CD14-positive monocyte (primary cell): ENCODE measurements around the gene STRIP2. TPM values are rescaled to one million over a fixed set of nuclear protein-coding genes. Genes with fewer than 3 reads are reported as not detected.

ENCODE experiments used
- DNase-seq, 3 donors: peaks; one replicate each; pipeline ENCODE4 v3.0.0-alpha.2; 2011 to 2022
- H2AFZ ChIP-seq: 2 replicates; pipeline ENCODE4 v1.6.0; 2012; ENCODE audit warnings: mild to moderate bottlenecking, low read depth, low read length, inconsistent platforms; ENCODE audit not compliant: insufficient read depth, poor library complexity, severe bottlenecking
- H3K27ac ChIP-seq, 2 donors: 1 replicate in 1 of 2; 2 replicates in 1 of 2; pipeline ENCODE4 v1.5.1; 2012 to 2013; ENCODE audit warnings: low read length in 2 of 2, control low read depth in 1 of 2, inconsistent platforms in 1 of 2, low read depth in 1 of 2, mild to moderate bottlenecking in 1 of 2
- H3K27me3 ChIP-seq, 2 donors: one replicate each; pipeline versions ENCODE4 v1.6.0 to v1.6.1; 2011 to 2013; ENCODE audit warnings: low read length in 2 of 2; ENCODE audit not compliant: control insufficient read depth in 2 of 2, insufficient read depth in 2 of 2
- H3K36me3 ChIP-seq, 2 donors: replicated peaks in 1 of 2; 1 replicate in 1 of 2; 2 replicates in 1 of 2; pipeline versions ENCODE4 v1.5.1 to v1.6.1; 2012 to 2013; ENCODE audit warnings: low read length in 2 of 2, control low read depth in 1 of 2, inconsistent platforms in 1 of 2, mild to moderate bottlenecking in 1 of 2; ENCODE audit not compliant: insufficient read depth in 2 of 2, control insufficient read depth in 1 of 2
- H3K4me1 ChIP-seq, 2 donors: 1 replicate in 1 of 2; 2 replicates in 1 of 2; pipeline versions ENCODE4 v1.5.1 to v1.6.1; 2012 to 2013; ENCODE audit warnings: low read length in 2 of 2, control low read depth in 1 of 2, inconsistent platforms in 1 of 2, mild to moderate bottlenecking in 1 of 2, moderate library complexity in 1 of 2; ENCODE audit not compliant: insufficient read depth in 2 of 2, control insufficient read depth in 1 of 2
- H3K4me2 ChIP-seq: replicated peaks from 2 replicates; pipeline ENCODE3; 2012; ENCODE audit warnings: low read length, moderate library complexity, mild to moderate bottlenecking; ENCODE audit not compliant: poor library complexity, severe bottlenecking; ENCODE audit errors: extremely low read depth
- H3K4me3 ChIP-seq, 3 experiments: fragments of 200-600 bp in 1 of 3; sonication (generic) in 1 of 3; replicated peaks in 1 of 3; 1 replicate in 2 of 3; 2 replicates in 1 of 3; pipeline ENCODE4 v1.5.1; 2011 to 2013; ENCODE audit warnings: low read length in 3 of 3, mild to moderate bottlenecking in 3 of 3, control low read depth in 2 of 3, low read depth in 2 of 3, inconsistent platforms in 1 of 3, moderate library complexity in 1 of 3
- H3K79me2 ChIP-seq: 2 replicates; pipeline ENCODE4 v1.6.0; 2012; ENCODE audit warnings: mild to moderate bottlenecking, control low read depth, inconsistent platforms, low read length, moderate library complexity; ENCODE audit not compliant: insufficient read depth
- H3K9ac ChIP-seq: 2 replicates; pipeline ENCODE4 v1.6.0; 2017; ENCODE audit warnings: low read length, mild to moderate bottlenecking; ENCODE audit not compliant: insufficient read depth, poor library complexity, severe bottlenecking
- H3K9me3 ChIP-seq, 2 donors: replicated peaks in 1 of 2; 1 replicate in 1 of 2; 2 replicates in 1 of 2; pipeline versions ENCODE4 v1.5.1 to v1.6.1; 2012 to 2013; ENCODE audit warnings: low read length in 2 of 2, control low read depth in 1 of 2; ENCODE audit not compliant: control insufficient read depth in 1 of 2, insufficient read depth in 1 of 2
- H4K20me1 ChIP-seq: 2 replicates; pipeline ENCODE4 v1.6.0; 2012; ENCODE audit warnings: mild to moderate bottlenecking, low read length, control low read depth, moderate library complexity; ENCODE audit not compliant: insufficient read depth
- H3K27ac Mint-ChIP-seq, 7 donors: one replicate each; pipeline ENCODE4 v1.8.0; 2020; ENCODE audit warnings: mild to moderate bottlenecking in 7 of 7, mixed read lengths in 7 of 7, moderate library complexity in 6 of 7, inconsistent platforms in 2 of 7
- H3K27me3 Mint-ChIP-seq, 3 donors: one replicate each; pipeline ENCODE4 v1.8.0; 2021 to 2022; ENCODE audit warnings: low read depth in 3 of 3, mild to moderate bottlenecking in 3 of 3, mixed read lengths in 3 of 3, moderate library complexity in 3 of 3, inconsistent platforms in 1 of 3
- H3K36me3 Mint-ChIP-seq, 2 donors: one replicate each; pipeline ENCODE4 v1.8.0; 2020; ENCODE audit warnings: mixed read lengths in 2 of 2, inconsistent platforms in 1 of 2, mild to moderate bottlenecking in 1 of 2
- H3K4me1 Mint-ChIP-seq: one replicate; pipeline ENCODE4 v1.8.0; 2020; ENCODE audit warnings: mild to moderate bottlenecking, mixed read lengths
- H3K4me3 Mint-ChIP-seq, 2 donors: one replicate each; pipeline ENCODE4 v1.8.0; 2020; ENCODE audit warnings: mild to moderate bottlenecking in 2 of 2, mixed read lengths in 2 of 2, moderate library complexity in 1 of 2
- H3K9me3 Mint-ChIP-seq, 7 donors: one replicate each; pipeline ENCODE4 v1.8.0; 2020 to 2022; ENCODE audit warnings: mixed read lengths in 7 of 7, mild to moderate bottlenecking in 6 of 7, moderate library complexity in 6 of 7, inconsistent platforms in 2 of 7
- CTCF ChIP-seq: fragments of 200-600 bp; IDR thresholded peaks from one replicate; pipeline ENCODE4 v1.8.0; 2022; ENCODE audit warnings: antibody characterized with exemption, mild to moderate bottlenecking
- WGBS: methylation state at CpG from one replicate; pipeline ENCODE4 v1.1.5; 2013; ENCODE audit warnings: missing lambda C conversion rate; ENCODE audit not compliant: insufficient coverage; 5-methylcytosine and 5-hydroxymethylcytosine counted together
- intact Hi-C, 2 donors: fragments of 100-400 bp; cut with micrococcal nuclease; formaldehyde crosslinking; loops; one replicate each; pipeline versions ENCODE4 v1.15.0 to v1.15.1; 2023
- polyA minus RNA-seq: library from RNA; depleted of rRNA, polyadenylated mRNA; stranded (reverse); fragments of >200 nt; gene quantifications from 2 replicates; pipeline ENCODE4 v1.2.3, GENCODE V29; 2012
- polyA plus RNA-seq, 3 donors: library from polyadenylated mRNA; depleted of rRNA in 1 of 3; unstranded in 2 of 3; stranded (reverse) in 1 of 3; fragments of 300-500 nt in 2 of 3; fragments of >200 nt in 1 of 3; fragmentation: Illumina TruSeq in 2 of 3; gene quantifications; 1 replicate in 2 of 3; 2 replicates in 1 of 3; pipeline ENCODE4 v1.2.3, GENCODE V29; 2012 to 2021
- total RNA-seq, 12 experiments: library from RNA in 1 of 12; stranded (reverse) in 1 of 12; fragments of 120-200 nt in 1 of 12; gene quantifications; one replicate each; pipeline ENCODE4 v1.2.4 and lab custom pipeline; 2013 to 2026; ENCODE audit warnings: mixed read lengths in 6 of 12, inconsistent platforms in 1 of 12

Gene STRIP2
- total RNA-seq (2013) = 0.06 TPM
- polyA plus RNA-seq = under 1 TPM in 2 of 3 donors, not detected in 1; 0.11 to 0.12 TPM
- 0.24 TPM in 1 of 2 replicates, not detected in the other for polyA minus RNA-seq
- total RNA-seq (lab: John Stamatoyannopoulos, UW) = 0.37 to 9.6 (median 1.7) reads per million in 11 experiments

GRCh38 chr7:129433847-129434674, at the start of gene STRIP2:
Gene STRIP2 (plus strand): TSS chr7:129434432. CDS start chr7:129434473, 41 bp downstream.
- TF ChIP-seq CTCF = no peak
- H3K9ac ChIP-seq = peak within 1 kb of the TSS; percentile 59
- Mint-ChIP-seq H3K4me3 (peak within 1 kb of the TSS; percentile 90 to 98), H3K27me3 (peaks cover 39 to 48% (median 44%) of the 10 kb centered on the region in 3 donors), H3K36me3 (peaks cover 7 to 8% of the 10 kb centered on the region in 2 donors), H3K9me3 (no peaks in the 10 kb centered on the region), H3K27ac (peak within 1 kb of the TSS in 5 of 7 donors; percentile 31 to 78 (median 68)), H3K4me1 (peaks cover 25% of the 10 kb centered on the region)
- WGBS = under 1% methylated on average over 60 of the region's 75 CpGs
- peak within 1 kb of the TSS; percentile 87 for H3K4me2 ChIP-seq
- DNase-seq = peak; percentile 57 to 78 (median 68)
- H3K27me3 ChIP-seq = peaks cover 32 to 44% of the 10 kb centered on the region in 2 donors
- intact Hi-C loops = loop anchor here in 1 of 2 donors (5.0 kb wide), 1 partner anchor 52 kb away; no protein-coding TSS in a partner anchor
- no peaks in the 10 kb centered on the region for H3K79me2 ChIP-seq
- peaks cover 0 to 4% of the 10 kb centered on the region in 2 donors for H3K9me3 ChIP-seq
- peaks cover 17 to 19% of the 10 kb centered on the region in 2 donors for H3K4me1 ChIP-seq
- H3K4me3 ChIP-seq = peak within 1 kb of the TSS; percentile 59 to 83 (median 71)
- no peaks in the 10 kb centered on the region for H4K20me1 ChIP-seq
- no peak within 1 kb of the TSS for H3K27ac ChIP-seq
- peak within 1 kb of the TSS; percentile 99 for H2AFZ ChIP-seq
- H3K36me3 ChIP-seq = no peaks in the 10 kb centered on the region

- no peak for DNase-seq
- Histone ChIP-seq H4K20me1 (no peaks in the 10 kb centered on the region), H3K9ac (no peak overlapping the region), H3K4me1 (no peaks in the 10 kb centered on the region), H3K4me2 (no peak overlapping the region), H3K27ac (no peak overlapping the region), H3K9me3 (no peaks in the 10 kb centered on the region), H3K27me3 (no peaks in the 10 kb centered on the region), H3K36me3 (peaks cover 17 to 41% of the 10 kb centered on the region in 2 donors), H3K4me3 (no peak overlapping the region), H3K79me2 (no peaks in the 10 kb centered on the region), H2AFZ (no peak overlapping the region)
- no peaks in the 10 kb centered on the region for H3K9me3 Mint-ChIP-seq
- no CpG with 5 or more reads among the region's 1 CpG for WGBS
- H3K4me3 Mint-ChIP-seq = no peak overlapping the region
- no peaks in the 10 kb centered on the region for H3K27me3 Mint-ChIP-seq
- TF ChIP-seq CTCF = no peak
- no peaks in the 10 kb centered on the region for H3K4me1 Mint-ChIP-seq
- H3K27ac Mint-ChIP-seq = no peak overlapping the region
- H3K36me3 Mint-ChIP-seq = peaks cover 39 to 43% of the 10 kb centered on the region in 2 donors
- intact Hi-C loops = no loop called here
These were observed 49.1 kb upstream of the STRIP2 start for GRCh38 chr7:129385116-129385515.
